Activated T-cell treated with anti-CD3 and anti-CD28 coated beads, Interleukin-2, amount 50 U/mL, for 1 hour (primary cell): ENCODE measurements around the gene SLC15A2.
"Not testable (repeated sequence)": the region's sequence is repeated elsewhere in the genome, so short reads cannot be mapped to it uniquely, and the experiment has no call there.

ENCODE experiments used
- DNase-seq: peaks from one replicate; pipeline ENCODE4 v3.0.0-alpha.2; 2020

The SLC15A2 gene, protein sequence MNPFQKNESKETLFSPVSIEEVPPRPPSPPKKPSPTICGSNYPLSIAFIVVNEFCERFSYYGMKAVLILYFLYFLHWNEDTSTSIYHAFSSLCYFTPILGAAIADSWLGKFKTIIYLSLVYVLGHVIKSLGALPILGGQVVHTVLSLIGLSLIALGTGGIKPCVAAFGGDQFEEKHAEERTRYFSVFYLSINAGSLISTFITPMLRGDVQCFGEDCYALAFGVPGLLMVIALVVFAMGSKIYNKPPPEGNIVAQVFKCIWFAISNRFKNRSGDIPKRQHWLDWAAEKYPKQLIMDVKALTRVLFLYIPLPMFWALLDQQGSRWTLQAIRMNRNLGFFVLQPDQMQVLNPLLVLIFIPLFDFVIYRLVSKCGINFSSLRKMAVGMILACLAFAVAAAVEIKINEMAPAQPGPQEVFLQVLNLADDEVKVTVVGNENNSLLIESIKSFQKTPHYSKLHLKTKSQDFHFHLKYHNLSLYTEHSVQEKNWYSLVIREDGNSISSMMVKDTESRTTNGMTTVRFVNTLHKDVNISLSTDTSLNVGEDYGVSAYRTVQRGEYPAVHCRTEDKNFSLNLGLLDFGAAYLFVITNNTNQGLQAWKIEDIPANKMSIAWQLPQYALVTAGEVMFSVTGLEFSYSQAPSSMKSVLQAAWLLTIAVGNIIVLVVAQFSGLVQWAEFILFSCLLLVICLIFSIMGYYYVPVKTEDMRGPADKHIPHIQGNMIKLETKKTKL

DNA sequence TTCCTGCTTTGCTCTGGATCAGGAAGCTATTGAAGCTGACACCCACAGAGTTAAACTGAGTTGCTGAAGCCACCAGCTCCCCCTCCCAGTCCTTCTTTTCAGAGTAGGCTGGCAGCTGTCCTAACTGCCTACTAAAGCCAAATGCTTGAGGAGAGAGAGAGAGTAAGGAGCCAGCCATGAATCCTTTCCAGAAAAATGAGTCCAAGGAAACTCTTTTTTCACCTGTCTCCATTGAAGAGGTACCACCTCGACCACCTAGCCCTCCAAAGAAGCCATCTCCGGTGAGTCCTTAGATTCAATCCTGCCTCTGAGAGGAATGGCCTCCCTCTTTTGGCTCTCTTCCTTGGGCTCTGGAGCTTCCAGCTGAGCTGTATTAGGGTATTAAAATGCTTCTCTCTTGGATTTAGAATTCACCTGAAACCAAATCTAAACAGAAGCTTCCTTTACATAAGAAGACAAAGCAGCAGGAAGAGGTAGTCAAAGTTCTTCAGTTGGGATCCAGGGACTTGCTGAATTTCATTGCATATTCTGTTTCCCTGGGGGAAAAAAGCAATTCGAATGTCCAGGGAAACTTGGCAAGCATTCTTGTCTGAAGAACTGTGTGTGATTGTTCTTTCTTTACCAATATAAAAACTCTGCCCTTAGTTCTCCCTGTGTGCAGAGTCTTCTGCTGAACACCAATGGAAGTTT lies at the start of gene SLC15A2:
TSS of gene SLC15A2 (plus strand) at position 101 of the 690 bp plus-strand sequence. CDS start at position 177, 76 bp downstream.
- no peak for DNase-seq

DNA sequence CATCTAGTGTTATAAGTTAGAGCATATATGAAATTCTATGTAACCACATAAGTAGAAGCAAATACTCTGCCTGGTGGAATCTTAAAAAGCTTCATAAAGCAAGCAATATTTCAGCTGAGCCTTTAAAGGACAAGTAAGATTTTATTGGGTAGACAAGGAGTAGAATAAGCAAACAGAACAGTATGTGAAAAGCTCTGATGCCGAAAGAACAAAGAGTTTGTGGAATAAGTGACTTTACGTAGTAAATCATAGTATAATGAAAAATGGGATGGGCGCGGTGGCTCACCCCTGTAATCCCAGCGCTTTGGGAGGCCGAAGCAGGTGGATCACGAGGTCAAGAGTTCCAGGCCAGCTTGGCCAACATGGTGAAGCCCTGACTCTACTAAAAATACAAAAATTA lies 49.3 kb upstream of the SLC15A2 start:
- no peak for DNase-seq

GRCh38 chr3:121852256-121852655 lies 41.9 kb upstream of the SLC15A2 start:
- DNase-seq = no peak

- no peak for DNase-seq
These were observed 38.6 kb upstream of the SLC15A2 start for GRCh38 chr3:121855555-121855954.

GRCh38 chr3:121857778-121858177 lies 36.4 kb upstream of the SLC15A2 start:
- DNase-seq = not testable (repeated sequence)

GRCh38 chr3:121863247-121863646 lies 31.0 kb upstream of the SLC15A2 start:
- DNase-seq = not testable (repeated sequence)

DNA sequence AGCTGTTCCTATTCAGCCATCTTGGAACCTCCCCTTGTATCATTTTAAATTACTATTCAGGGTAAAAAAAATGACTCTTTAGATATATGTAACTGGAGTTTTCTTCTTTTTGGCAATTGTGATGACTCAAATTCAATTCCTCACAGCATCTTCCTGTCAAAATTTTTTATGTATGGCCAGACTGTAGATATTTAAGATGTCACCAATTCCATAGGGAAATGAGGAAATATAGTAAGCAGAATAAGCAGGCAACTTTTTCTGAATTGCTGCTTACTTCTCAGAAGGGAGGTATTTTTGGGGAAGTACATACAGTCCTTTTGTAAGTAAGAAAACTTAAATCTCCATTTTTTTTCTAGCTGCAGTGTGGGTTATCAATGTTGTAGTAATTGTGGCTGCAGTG lies 30.4 kb upstream of the SLC15A2 start:
- no peak for DNase-seq

DNA sequence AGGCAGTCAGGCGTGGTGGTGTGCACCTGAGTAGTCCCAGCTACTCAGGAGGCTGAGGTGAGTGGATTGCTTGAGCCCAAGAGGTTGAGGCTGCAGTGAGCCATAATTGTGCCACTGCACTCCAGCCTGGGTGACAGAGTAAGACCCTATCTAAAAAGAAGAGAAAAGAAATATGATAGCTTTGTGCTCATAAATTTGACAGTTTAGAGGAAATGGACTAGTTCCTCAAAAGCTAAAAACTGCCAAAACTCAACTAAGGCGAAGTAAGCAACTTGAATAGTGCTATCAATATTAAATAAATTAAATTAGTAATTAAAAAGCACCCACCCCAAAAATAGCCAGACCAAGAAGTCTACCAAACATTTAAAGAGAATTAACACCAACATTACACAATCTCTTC lies 24.5 kb upstream of the SLC15A2 start:
- no peak for DNase-seq

GRCh38 chr3:121870717-121871116 lies 23.5 kb upstream of the SLC15A2 start:
- no peak for DNase-seq

GRCh38 chr3:121871430-121871829 lies 22.8 kb upstream of the SLC15A2 start:
- no peak for DNase-seq

- DNase-seq = no peak
These were observed 15.8 kb upstream of the SLC15A2 start for GRCh38 chr3:121878411-121878810.

- no peak for DNase-seq
These were observed 10.7 kb upstream of the SLC15A2 start for GRCh38 chr3:121883507-121883906.

GRCh38 chr3:121885386-121885785 lies 8.8 kb upstream of the SLC15A2 start:
- no peak for DNase-seq

DNA sequence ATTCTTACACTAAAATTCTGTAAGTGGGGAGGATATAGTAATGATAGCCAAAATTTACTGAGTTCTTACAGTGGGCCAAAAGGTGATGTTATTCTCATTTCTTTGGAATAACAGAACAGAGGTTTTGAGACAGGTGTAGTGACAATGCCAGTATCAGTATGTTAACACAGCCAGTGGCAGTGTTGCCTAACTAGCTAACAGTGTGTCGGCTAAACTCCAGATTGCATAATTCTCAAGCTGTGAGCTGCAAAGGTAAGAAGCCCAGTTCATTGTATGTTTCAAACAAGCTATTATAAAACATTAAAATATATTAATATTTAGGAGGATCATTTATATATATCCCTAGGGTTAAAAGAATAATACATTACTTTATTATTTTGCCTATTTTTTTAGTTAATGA lies 920 bp downstream of the SLC15A2 start:
- DNase-seq = no peak

- no peak for DNase-seq
These were observed 1.5 kb downstream of the SLC15A2 start for GRCh38 chr3:121895736-121896135.

GRCh38 chr3:121896823-121897222 lies 2.6 kb downstream of the SLC15A2 start:
- DNase-seq = no peak

DNA sequence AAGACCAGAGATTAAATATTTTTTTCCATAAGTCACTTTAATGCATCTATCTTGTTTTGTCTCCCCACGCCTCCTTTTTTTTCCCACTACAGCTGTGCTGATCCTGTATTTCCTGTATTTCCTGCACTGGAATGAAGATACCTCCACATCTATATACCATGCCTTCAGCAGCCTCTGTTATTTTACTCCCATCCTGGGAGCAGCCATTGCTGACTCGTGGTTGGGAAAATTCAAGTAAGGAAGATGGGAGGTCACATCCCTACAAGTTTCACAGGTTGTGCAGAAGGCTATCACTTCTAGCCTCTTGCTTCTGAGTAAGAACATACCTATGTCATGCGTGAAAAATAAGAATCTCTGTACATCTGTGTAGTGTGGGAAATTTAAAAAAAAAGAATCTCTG lies 3.1 kb downstream of the SLC15A2 start:
- no peak for DNase-seq

GRCh38 chr3:121913305-121913990 lies 19.2 kb downstream of the SLC15A2 start:
- no peak for DNase-seq

DNA sequence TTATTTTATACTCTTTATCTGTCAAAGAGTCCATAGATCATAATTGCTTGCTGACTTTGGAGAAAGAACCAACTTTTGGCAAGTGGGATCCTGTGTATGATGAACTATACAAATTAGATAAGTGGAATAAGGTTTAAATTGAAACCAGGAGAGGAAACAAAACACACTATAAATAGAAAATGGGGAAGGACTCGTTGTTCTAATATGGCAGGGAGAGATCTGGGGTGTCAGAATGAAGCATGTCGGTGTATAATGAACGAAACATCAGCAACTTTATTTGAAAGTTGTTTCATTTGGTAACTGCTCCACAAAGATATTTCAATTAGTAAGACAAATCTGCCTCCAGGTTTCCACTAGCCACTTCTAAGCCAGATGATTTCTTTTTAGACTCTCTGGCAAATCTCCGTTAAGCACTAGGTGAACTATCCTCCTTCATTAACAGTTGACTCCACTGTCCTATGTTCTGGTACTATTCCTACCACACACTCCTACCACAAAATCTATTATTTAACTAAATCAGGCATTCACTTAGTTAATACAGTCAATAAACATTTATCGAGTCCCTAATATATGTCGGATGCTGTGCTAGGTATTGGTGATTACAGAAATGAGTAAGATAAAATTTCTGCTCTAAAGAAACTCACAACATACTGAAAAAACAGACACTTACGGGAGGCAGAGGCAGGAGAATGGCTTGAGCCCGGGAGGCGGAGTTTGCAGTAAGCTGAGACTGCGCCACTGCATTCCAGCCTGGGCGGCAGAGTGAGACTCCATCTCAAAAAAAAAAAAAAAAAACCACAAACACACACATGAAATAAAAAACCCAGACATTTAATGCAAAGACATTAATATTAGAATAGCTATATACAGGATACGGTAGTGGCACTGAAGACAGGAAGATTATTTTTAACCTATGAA lies 20.1 kb downstream of the SLC15A2 start:
- no peak for DNase-seq

- DNase-seq = no peak
These were observed 22.0 kb downstream of the SLC15A2 start for GRCh38 chr3:121916189-121916588.

DNA sequence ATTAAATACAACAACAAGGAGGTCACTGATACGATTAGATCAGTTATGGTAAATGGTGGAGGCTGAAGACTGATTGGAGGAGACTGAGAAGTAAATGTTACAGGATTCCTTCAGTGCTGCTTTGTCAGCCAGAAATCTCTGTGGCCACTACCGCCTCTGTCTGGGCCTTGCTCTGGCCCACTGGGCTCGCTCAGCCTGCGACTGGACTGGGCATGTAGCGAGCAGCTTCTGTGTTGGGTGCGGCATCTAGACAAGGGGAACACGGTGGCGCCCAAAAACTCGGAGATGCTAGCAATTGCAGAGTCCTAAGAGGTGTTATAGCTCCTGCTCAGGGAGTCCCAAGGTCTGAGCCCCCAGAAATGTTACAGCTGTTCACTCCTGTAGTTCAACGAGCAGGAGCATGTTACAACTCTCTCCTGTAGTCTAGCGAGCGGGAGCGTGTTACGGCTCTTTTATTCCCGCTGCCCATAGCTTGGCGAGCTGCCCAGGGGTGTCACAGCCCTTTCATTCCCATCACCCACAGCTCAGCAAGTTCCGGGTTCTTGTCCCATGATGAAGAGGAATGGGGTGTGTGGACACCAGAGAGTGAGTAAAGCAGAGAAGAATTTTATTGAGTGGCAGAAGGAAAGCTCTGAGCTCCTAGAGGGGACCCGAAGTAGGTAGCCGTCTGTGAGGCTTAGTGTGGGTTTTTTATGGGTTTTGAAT lies 24.7 kb downstream of the SLC15A2 start:
- no peak for DNase-seq
